Measurements from ENCODE around the gene CDCP1.

Gene CDCP1

GRCh38 chr3:45171283-45171682, 25.1 kb upstream of the CDCP1 start:
- TF ChIP-seq REST (IDR thresholded peaks at IDR 0.05; ENCODE audit: low read depth) (no peak), EGR1 (IDR thresholded peaks at IDR 0.05) (no peak), TAF1 (IDR thresholded peaks at IDR 0.05; ENCODE audit: low read depth) (no peak), FOXM1 (IDR thresholded peaks at IDR 0.05; ENCODE audit: borderline replicate concordance, low read depth) (no peak), CREB1 (IDR thresholded peaks at IDR 0.05; ENCODE audit: low read depth) (no peak), USF1 (IDR thresholded peaks at IDR 0.05) (no peak), CEBPB (IDR thresholded peaks at IDR 0.05) (no peak), RAD21 (IDR thresholded peaks at IDR 0.05; ENCODE audit: low read depth) (no peak), TCF12 (IDR thresholded peaks at IDR 0.05; ENCODE audit: low read depth) (no peak), EP300 (IDR thresholded peaks at IDR 0.05; ENCODE audit: borderline replicate concordance) (no peak), TEAD4 (IDR thresholded peaks at IDR 0.05) (no peak), ZBTB7A (IDR thresholded peaks at IDR 0.05; ENCODE audit: low read depth) (no peak), YY1 (IDR thresholded peaks at IDR 0.05; ENCODE audit: low read depth) (no peak), NFIC (IDR thresholded peaks at IDR 0.05) (no peak), MAX (IDR thresholded peaks at IDR 0.05) (no peak)

- TF ChIP-seq MAX (IDR thresholded peaks at IDR 0.05): no peak
- no peak for TF ChIP-seq CEBPB (IDR thresholded peaks at IDR 0.05)
- no peak for TF ChIP-seq TAF1 (IDR thresholded peaks at IDR 0.05; ENCODE audit: low read depth)
- no peak for TF ChIP-seq ZBTB7A (IDR thresholded peaks at IDR 0.05; ENCODE audit: low read depth)
- TF ChIP-seq FOXM1 (IDR thresholded peaks at IDR 0.05; ENCODE audit: borderline replicate concordance, low read depth): no peak
- TF ChIP-seq NFIC (IDR thresholded peaks at IDR 0.05): no peak
- no peak for TF ChIP-seq EP300 (IDR thresholded peaks at IDR 0.05; ENCODE audit: borderline replicate concordance)
- no peak for TF ChIP-seq TEAD4 (IDR thresholded peaks at IDR 0.05)
- TF ChIP-seq REST (IDR thresholded peaks at IDR 0.05; ENCODE audit: low read depth): no peak
- no peak for TF ChIP-seq YY1 (IDR thresholded peaks at IDR 0.05; ENCODE audit: low read depth)
- no peak for TF ChIP-seq USF1 (IDR thresholded peaks at IDR 0.05)
- no peak for TF ChIP-seq EGR1 (IDR thresholded peaks at IDR 0.05)
Observed at GRCh38 chr3:45170096-45170495, 23.9 kb upstream of the CDCP1 start.

- TF ChIP-seq REST (IDR thresholded peaks at IDR 0.05; ENCODE audit: low read depth): no peak
- TF ChIP-seq CEBPB (IDR thresholded peaks at IDR 0.05): no peak
- no peak for TF ChIP-seq ZBTB7A (IDR thresholded peaks at IDR 0.05; ENCODE audit: low read depth)
- no peak for TF ChIP-seq TEAD4 (IDR thresholded peaks at IDR 0.05)
- no peak for TF ChIP-seq USF1 (IDR thresholded peaks at IDR 0.05)
- no peak for TF ChIP-seq CREB1 (IDR thresholded peaks at IDR 0.05; ENCODE audit: low read depth)
- TF ChIP-seq EP300 (IDR thresholded peaks at IDR 0.05; ENCODE audit: borderline replicate concordance): no peak
- no peak for TF ChIP-seq RAD21 (IDR thresholded peaks at IDR 0.05; ENCODE audit: low read depth)
- TF ChIP-seq FOXM1 (IDR thresholded peaks at IDR 0.05; ENCODE audit: borderline replicate concordance, low read depth): no peak
- TF ChIP-seq NFIC (IDR thresholded peaks at IDR 0.05): no peak
- no peak for TF ChIP-seq TCF12 (IDR thresholded peaks at IDR 0.05; ENCODE audit: low read depth)
- no peak for TF ChIP-seq TAF1 (IDR thresholded peaks at IDR 0.05; ENCODE audit: low read depth)
- TF ChIP-seq YY1 (IDR thresholded peaks at IDR 0.05; ENCODE audit: low read depth): no peak
Observed at GRCh38 chr3:45169125-45169904, 23.1 kb upstream of the CDCP1 start.
